Activated CD8-positive, alpha-beta T cell treated with anti-CD3 and anti-CD28 coated beads for 36 hours (primary cell): ENCODE measurements around the gene PLAAT4. TPM values are rescaled to one million over a fixed set of nuclear protein-coding genes. Genes with fewer than 3 reads are reported as not detected.

ENCODE experiments used
- ATAC-seq: fragments of 200-7000 bp; cut with Tn5 transposase; one replicate; pipeline ENCODE4 v1.10.0; 2021; ENCODE audit warnings: mild to moderate bottlenecking, moderate library complexity
- CTCF ChIA-PET: fragments of 350-600 bp; sonication (Branson Sonifier 250); formaldehyde crosslinking; loops from one replicate; lab custom pipeline; 2021; ENCODE audit warnings: antibody characterized with exemption; lab: Charles Lee
- POLR2A ChIA-PET: fragments of 350-600 bp; sonication (Branson Sonifier 250); formaldehyde crosslinking; loops from one replicate; lab custom pipeline; 2021; ENCODE audit warnings: antibody characterized with exemption; lab: Charles Lee
- DNase-seq: peaks from one replicate; pipeline ENCODE4 v3.0.0-alpha.2; 2020
- H3K27ac Mint-ChIP-seq: one replicate; pipeline ENCODE4 v1.8.0; 2021; ENCODE audit warnings: mild to moderate bottlenecking, mixed read lengths
- H3K27me3 Mint-ChIP-seq: one replicate; pipeline ENCODE4 v1.8.0; 2021; ENCODE audit warnings: mixed read lengths
- H3K36me3 Mint-ChIP-seq: one replicate; pipeline ENCODE4 v1.8.0; 2021; ENCODE audit warnings: low read depth, mixed read lengths
- H3K4me1 Mint-ChIP-seq: one replicate; pipeline ENCODE4 v1.8.0; 2021; ENCODE audit warnings: low read depth, mixed read lengths
- H3K4me3 Mint-ChIP-seq: one replicate; pipeline ENCODE4 v1.8.0; 2021; ENCODE audit warnings: mild to moderate bottlenecking, moderate library complexity, mixed read lengths
- H3K9me3 Mint-ChIP-seq: one replicate; pipeline ENCODE4 v1.8.0; 2021; ENCODE audit warnings: mixed read lengths
- intact Hi-C: fragments of 100-400 bp; cut with micrococcal nuclease; formaldehyde crosslinking; loops from one replicate; pipeline ENCODE4 v1.10.0; 2022
- total RNA-seq, 2 experiments: library from RNA; stranded (reverse); gene quantifications; one replicate each; pipeline ENCODE4 v1.2.3, GENCODE V29; 2021
- TF ChIP-seq, protein P1 (sequence below): fragments of 200-600 bp; IDR thresholded peaks from one replicate; pipeline ENCODE4 v1.8.0; 2022; ENCODE audit warnings: antibody characterized with exemption, mild to moderate bottlenecking

The PLAAT4 gene
- total RNA-seq, 2 experiments from 2014 or later, result 24.1 to 26.2 TPM

DNA sequence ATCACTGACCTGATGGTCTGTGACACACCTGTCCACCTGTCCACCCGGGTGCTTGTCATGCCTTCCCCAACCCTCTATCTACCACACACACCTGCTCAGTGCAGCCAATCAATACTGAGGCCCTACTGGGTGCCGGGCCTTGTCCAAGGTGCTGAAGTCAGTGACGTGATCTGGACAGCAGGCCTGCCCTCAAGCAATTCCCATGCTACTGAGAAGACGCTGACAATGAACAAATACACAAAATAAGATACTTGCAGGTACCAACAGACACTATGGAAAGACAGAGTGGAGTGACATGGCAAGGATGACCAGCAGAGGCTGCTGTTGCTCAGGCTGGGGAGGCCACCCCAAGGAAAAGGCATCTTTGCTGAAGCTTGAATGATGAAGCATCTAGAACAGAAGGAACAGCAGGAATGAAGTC is 56.4 kb downstream of the PLAAT4 start:
- POLR2A ChIA-PET, result no interaction called here
- H3K27ac Mint-ChIP-seq, result no peak overlapping the region
- intact Hi-C loops, result no loop called here
- no peaks in the 10 kb centered on the region for H3K4me1 Mint-ChIP-seq
- CTCF ChIA-PET, result interaction anchor here (1.6 to 1.7 kb wide), 2 partner anchors 10 to 145 kb away, joined by 4 to 6 read pairs; no protein-coding TSS in a partner anchor
- no peaks in the 10 kb centered on the region for H3K9me3 Mint-ChIP-seq
- H3K4me3 Mint-ChIP-seq, result no peak overlapping the region
- TF ChIP-seq, protein P1, sequence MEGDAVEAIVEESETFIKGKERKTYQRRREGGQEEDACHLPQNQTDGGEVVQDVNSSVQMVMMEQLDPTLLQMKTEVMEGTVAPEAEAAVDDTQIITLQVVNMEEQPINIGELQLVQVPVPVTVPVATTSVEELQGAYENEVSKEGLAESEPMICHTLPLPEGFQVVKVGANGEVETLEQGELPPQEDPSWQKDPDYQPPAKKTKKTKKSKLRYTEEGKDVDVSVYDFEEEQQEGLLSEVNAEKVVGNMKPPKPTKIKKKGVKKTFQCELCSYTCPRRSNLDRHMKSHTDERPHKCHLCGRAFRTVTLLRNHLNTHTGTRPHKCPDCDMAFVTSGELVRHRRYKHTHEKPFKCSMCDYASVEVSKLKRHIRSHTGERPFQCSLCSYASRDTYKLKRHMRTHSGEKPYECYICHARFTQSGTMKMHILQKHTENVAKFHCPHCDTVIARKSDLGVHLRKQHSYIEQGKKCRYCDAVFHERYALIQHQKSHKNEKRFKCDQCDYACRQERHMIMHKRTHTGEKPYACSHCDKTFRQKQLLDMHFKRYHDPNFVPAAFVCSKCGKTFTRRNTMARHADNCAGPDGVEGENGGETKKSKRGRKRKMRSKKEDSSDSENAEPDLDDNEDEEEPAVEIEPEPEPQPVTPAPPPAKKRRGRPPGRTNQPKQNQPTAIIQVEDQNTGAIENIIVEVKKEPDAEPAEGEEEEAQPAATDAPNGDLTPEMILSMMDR, result peak; percentile 24
- DNase-seq (no peak), ATAC-seq (no peak)
- H3K27me3 Mint-ChIP-seq, result no peaks in the 10 kb centered on the region
- H3K36me3 Mint-ChIP-seq, result no peaks in the 10 kb centered on the region

DNA sequence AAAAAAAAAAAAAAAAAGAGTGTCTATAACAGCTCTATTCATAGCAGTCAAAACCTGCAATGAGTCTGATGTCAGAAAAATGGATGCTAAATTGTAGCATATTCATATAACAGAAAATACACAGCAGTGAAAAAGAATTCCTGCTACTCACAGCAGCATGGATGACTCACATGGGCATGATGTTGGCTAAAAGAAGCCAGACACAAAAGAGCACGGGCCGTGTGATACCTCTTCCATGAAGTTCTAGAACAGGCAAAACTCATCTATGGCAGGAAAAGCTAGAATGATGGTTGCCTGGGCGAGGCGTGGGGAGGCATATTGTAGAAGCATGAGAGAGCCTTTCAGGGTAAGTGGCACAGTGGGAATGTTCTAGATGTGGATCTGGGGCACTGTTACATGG is 58.7 kb downstream of the PLAAT4 start:
- ATAC-seq (no peak), DNase-seq (no peak)
- TF ChIP-seq, protein P1, result no peak
- Mint-ChIP-seq H3K36me3 (no peaks in the 10 kb centered on the region), H3K4me3 (no peak overlapping the region), H3K27me3 (no peaks in the 10 kb centered on the region), H3K27ac (no peak overlapping the region), H3K9me3 (no peaks in the 10 kb centered on the region), H3K4me1 (no peaks in the 10 kb centered on the region)
- ChIA-PET POLR2A (interaction anchor here (0.9 kb wide), 1 partner anchor 17 kb away, joined by 3 read pairs; no protein-coding TSS in a partner anchor), CTCF (interaction anchor here (1.4 kb wide), 1 partner anchor 44 kb away, joined by 4 read pairs; no protein-coding TSS in a partner anchor)
- intact Hi-C loops, result no loop called here

Other genes starting within 250 kb of the PLAAT4 start
- not detected for gene SLC22A9, start 167.0 kb upstream of the PLAAT4 start, total RNA-seq
- under 1 TPM; 0.16 to 0.29 TPM for gene PLAAT5, start 45.6 kb upstream of the PLAAT4 start, total RNA-seq
- gene LGALS12, start 30.7 kb upstream of the PLAAT4 start, total RNA-seq, result not detected
- gene PLAAT2, start 26.6 kb downstream of the PLAAT4 start, total RNA-seq, result under 1 TPM in 1 of 2 experiments, not detected in 1; 0.38 TPM
- gene PLAAT3, start 77.6 kb downstream of the PLAAT4 start, total RNA-seq, result 1 to 10 TPM; 4.8 to 6.5 TPM
- 10 to 100 TPM; 24.1 to 24.4 TPM for gene ATL3, start 134.6 kb downstream of the PLAAT4 start, total RNA-seq
- gene RTN3, start 144.7 kb downstream of the PLAAT4 start, total RNA-seq, result 10 to 100 TPM; 32.1 to 34.0 TPM
- 1 to 10 TPM; 4.1 to 4.3 TPM for gene ZFTA, start 232.0 kb downstream of the PLAAT4 start, total RNA-seq